ENCODE results near the gene FOXL1.
A peak's percentile ranks its signal among the peaks of the same experiment; 100 is the strongest.

FOXL1 gene

DNA sequence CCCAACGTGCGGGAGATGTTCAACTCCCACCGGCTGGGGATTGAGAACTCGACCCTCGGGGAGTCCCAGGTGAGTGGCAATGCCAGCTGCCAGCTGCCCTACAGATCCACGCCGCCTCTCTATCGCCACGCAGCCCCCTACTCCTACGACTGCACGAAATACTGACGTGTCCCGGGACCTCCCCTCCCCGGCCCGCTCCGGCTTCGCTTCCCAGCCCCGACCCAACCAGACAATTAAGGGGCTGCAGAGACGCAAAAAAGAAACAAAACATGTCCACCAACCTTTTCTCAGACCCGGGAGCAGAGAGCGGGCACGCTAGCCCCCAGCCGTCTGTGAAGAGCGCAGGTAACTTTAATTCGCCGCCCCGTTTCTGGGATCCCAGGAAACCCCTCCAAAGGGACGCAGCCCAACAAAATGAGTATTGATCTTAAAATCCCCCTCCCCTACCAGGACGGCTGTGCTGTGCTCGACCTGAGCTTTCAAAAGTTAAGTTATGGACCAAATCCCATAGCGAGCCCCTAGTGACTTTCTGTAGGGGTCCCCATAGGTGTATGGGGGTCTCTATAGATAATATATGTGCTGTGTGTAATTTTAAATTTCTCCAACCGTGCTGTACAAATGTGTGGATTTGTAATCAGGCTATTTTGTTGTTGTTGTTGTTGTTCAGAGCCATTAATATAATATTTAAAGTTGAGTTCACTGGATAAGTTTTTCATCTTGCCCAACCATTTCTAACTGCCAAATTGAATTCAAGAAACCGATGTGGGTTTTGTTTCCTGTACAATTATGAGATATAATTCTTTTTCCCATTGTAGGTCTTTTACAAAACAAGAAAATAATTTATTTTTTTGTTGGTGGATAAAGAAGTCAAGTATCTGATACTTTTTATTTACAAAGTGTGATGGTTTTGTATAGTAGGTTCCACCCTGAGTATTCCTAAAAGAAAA is 9.4 kb upstream of the FOXL1 start:
- no peak for DNase-seq

DNA sequence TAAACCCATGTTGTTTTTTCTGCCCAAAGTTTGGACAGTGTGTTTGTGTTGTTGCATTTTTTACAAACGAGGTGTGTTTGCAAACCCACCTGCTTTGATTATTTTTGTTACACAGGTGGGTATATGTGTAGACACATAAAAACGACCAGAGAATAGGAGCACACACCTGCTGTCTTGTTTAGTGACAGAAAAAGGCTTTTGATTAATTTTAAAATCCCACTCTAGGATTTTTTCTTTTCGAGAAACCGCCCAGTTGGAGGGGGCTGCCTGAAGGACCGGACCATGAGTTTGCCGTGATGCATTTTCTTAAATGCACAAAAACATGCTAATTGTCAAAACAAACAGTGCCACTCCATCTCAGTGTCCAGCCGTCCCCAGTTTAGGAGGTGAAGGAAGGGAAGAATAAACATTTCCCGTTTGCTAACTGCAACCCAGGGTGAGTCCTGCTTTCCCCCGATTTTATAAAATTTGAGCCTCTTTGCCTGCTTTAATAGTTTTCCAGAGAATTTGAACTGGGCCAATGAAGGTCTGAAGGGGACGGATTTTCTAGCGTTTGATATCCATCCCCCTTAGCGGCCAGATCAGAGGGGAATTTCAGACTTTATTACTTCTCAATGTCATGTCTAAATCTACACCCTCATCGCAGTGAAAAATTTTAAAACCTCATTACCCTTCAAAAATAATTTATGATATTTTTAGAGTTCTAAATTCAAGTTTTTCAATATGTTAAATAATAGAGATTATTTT is 8.5 kb upstream of the FOXL1 start:
- DNase-seq = no peak

DNA sequence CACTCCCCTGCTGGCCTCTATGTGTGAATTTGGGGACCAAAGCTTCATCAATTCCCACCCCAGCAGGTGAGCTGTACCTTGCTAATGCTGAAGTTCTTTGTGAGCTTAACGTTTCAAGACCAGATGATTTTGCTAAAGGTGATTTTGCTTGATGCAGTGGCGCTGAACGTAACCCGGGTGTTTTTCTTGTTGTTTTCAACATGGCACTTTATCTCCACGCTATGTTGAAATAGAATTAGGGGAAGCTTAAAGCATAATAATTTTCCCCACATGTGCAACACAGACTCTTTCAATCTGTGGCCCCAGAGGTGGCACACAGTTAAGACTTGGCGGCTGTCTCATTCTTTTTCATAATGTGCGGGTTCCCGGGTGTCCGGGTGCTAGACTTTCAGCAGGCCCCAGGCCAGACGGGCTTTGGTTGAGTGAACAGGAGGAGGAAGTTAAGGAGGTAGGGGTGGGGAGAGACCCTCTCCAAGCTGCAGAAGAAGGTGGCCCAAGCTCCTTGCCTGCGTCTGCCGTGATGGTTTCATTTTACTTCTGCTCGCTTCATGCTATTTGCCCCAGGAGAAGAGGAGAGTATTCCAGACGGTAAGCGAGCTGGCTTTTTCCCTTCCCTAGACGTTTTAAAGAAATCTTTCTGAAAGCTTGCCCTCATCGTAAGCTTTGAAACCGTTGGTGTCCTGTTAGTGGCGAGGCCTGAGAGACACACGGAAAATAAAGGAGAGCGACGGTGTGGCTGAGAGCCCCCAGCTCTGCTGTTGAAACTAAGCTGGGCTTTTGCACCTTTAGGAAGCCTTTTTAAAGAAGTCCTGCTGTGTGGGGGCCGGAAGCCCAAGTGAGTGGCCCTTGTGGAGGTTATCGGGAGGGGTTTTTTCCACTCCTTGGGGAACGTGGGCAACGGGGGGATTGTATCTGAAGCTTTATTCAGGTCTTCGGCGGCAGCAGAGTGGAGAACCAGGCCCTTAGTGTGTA is 7.5 kb upstream of the FOXL1 start:
- no peak for DNase-seq

DNA sequence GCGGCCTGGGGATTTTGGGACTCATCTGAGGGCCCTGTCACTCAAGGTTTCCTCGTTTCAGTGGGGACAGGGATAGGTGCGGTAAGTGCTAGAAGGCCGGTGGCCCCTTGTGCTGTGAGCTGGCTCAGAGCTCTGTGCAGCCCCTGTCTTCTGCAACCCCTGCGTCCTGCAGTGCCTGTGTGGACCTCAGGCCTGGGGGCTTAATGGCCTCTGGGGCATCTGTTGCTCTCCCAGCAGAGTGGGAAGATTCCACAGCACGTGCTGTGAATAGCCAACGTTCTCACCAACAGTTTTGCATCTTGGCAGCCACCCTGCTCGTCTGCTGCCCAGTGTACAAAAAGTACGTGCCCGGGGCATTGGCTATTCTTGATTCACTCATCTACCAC is 6.8 kb upstream of the FOXL1 start:
- no peak for DNase-seq

DNA sequence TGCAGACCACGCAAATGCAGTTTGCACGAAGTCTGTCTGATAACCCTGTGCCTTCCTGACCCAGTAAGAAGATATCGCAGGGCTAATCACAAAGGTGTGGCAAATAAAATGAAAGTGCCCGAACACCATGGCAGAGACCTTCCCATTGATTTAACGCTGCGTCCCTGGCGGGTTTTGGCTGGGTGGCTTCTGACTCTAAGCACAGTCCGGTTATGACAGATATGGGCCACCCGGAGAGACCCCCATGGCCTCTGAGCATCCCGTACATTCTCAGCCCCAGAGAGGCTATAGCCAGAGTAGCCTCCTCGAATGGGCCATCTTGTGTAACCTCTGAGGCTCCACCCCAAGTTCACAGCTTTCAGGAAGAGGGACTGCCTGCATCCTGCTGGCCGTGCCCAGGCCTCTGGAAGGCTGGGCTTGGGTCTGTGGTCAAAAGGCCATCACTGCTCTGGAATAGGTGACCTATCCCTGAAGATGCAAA is 6.3 kb upstream of the FOXL1 start:
- DNase-seq = no peak

DNA sequence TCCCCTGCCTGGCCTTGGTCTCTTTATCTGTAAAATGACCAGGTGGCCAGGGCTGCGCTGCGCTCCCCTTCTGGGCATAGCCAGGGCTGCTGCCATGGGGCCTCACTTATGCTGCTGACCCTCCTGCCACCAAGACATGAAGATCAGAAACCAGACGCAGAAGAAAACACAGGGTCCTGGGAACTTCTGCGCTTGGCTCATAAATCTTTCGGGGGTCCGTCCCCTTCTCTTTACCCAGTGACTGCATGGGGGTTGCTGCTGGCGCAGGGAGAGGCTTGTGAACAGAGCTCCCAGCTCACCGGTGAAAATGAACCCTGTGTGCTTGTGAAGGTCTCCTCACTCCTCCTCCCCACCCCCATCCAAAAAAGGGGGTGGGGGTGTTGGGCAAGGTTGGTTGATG is 5.7 kb upstream of the FOXL1 start:
- DNase-seq = no peak

DNA sequence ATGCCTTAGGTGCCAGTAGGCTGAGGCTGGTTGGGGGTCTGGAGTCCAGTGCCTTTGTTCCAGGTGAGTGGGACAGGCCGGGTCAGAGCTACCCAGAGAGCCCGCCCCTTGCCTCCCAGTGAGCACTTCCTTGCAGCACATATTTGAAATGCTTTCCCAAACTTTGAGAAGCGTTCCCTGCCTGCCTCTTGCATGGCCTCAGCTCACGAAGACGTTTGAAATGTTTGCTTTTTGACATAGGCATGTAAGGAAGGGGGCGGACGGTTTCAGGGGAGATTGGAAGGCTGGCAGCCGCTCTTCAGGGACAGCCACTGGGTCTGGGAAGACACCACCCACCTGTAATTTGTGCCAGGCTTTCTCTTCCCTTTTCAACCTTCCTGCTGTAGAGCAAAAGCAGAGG is 5.1 kb upstream of the FOXL1 start:
- DNase-seq = no peak

DNA sequence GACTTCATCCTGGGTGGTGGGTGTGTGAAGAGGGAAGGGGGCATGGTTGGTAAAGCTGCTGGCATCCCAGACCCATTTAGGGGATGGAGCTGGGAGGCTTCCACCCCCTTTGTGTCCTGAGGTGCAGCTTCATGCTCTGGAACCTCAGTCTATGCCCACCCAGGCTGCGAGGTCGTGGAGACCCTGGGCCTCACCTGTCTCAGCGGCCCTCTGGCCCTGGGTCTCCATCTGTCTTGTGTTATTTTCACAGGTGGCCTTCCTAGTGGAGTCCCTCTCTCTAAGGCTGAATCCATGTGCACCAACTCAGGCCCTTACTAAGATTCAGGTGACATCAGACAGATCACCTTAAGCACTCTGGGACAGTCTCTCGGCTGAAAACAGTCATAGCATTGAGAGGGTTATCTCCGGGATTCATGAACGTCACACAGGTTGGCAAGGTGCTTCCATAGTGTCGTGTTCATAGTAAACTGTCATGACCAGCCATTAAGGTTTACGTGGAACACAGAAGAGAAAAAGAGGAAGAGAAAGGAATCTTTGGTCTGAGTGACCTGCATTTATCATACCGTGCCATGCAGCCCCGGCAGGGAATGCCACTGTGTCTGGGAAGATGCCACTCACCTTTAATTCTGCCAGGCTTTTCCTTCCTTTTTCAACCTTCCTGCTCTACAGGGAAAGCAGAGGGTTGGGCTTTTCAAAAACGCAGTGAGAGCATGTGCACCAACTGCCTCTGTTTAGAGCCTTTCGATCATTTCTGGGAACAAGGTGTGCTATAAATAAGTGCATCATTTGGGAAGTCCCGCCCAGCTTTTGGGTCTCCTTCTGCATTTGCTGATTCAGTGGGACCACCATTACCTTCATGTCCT is 4.5 kb upstream of the FOXL1 start:
- no peak for DNase-seq

DNA sequence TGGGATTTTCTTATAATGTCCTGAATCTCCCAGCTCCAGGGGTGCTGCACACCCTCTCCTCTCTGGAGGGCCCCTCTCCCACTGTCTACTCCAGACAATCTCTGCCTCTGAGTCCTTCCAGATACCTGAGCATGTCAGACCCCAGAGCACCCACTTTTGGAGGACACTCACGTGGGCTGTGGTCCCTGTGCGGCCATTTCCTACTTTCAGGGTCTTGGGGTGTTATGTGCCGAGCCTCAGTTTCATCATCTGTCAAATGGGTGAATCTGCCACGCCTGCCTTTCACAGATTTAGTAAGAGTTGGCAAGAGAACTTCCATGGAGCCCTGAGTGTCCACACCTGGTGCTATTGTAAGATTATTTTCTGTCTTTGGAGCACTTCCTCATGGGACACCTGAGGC is 3.7 kb upstream of the FOXL1 start:
- no peak for DNase-seq

DNA sequence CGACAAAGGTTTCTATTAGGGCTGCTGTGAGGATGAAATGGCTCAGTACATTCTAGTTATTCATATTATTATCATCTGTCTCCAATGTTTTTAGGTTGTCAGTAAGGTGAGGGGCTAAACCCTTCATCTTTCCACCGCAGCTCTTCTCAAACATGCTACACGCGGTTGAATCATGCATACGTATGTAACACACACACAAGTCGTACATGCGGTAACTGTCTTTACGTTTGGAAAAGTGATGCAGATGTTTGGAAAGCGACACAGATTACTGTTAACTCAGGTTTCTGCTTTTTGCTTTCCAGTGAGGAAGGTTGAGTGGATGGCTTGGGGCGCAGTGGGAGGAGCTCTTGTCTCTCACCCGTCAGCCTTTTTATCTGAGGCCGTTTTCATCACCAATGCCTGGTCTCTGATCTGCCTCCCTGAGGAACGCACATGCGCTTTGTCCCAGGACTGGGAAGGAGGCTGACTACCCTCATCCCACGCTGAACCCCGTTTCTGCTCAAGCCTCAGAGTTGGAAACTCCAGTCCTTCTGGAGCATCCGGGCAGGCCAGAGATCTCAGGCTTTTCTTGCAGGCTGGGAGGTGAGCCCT is 3.2 kb upstream of the FOXL1 start:
- no peak for DNase-seq

DNA sequence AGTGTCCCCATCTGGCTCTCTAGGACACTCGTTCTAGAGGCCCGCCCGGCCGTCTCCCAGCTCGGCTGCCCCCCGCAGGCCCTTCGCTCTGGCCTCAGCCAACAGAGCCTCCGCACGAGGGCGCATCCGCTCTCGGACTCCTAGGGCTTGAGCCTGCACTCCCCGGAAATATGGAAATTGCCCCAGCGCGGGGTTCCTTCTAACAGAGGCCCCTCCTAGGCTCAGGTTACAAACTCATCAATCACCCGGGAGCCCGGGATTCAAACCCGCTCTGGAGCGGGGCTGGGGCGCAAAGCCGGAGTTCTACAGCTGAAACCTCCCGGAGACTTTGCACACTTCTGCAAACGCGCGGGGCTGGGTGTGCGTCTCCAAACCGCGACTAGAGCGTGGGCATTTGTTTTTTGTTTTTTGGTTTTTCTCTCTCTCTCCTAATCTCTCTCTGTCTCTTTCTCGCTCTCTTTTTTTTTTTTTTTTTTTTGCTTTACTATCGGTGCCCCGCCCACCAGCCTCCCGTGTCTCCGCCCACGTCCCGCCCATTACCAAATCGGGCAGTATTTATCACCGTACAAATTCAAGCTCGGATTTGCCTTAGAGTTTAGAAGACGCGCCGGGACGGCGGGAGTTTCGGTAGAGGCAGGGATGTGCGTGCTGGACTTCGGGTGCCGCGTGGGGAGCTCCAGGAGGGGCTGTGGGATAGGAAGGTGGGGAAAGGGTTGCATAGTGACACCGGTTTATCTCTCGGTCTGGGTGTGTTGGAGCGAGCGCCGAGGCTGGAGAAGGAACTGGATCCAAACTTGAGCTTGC is 2.4 kb upstream of the FOXL1 start:
- DNase-seq = peak; percentile 38 to 39

DNA sequence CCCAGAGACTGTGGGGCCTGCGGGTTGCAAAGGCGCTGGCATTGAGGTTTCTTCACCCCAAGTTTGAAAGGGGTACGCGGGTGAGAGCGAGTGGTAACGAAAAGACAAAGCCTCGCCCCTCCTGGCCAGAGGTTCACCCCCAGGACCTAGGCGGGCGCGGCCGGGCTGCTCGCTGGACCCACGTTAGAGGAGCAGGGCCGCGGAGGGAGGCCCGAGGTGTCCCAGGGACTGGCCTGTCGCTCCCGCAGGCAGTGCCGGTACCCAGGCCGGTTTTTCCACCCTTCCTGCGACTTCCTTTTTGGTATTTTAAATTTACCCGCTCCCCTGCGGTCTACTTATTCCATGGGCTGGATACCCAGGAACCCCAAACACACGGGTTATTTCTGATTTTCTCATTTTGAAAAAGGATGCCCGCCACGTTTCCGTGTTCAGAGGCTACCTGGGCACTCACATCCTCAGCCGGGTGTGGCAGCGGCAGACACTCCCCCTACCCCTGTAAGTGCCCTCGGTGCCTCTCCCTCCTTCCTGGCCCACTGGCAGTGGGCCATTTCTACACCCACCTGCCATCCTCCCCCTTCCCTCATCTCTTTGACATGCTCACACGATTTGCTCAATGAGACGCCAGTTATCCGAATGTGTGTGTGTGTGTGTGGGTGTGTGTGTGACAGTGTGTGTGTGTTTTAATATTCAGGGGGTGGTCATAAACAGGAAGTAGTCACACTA is 1.6 kb upstream of the FOXL1 start:
- DNase-seq = no peak

DNA sequence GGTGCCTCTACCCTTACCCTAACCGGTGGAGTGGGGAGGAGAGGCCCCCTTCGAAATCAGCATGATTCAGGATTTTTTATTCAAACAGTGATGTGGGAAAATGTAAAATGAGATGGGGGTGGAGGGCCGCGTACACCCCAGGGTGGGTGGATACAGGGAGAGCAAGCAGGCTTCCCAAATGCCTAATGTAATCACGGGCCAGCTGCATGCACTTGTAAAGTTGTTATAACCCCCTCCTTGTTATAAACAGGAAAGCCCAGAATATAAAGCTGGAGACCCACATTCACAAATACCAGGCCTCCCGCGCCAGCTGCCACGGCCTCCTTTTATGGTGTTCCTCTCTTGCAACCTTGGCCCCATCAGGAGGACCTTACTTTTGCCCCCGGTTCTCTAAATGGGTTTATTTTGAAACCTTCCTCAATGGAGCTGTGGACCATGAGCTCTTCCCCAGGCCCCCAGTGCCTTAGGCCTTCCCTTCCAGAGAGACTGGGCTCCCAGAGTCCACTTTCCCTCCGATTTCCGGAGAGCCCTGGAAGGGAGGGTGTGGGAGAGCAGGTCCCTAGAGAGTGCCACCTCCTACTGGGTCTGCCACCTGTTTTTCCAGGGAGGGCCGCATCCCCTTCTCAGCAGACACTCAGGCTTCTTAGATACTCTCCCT is 906 bp upstream of the FOXL1 start:
- no peak for DNase-seq

DNA sequence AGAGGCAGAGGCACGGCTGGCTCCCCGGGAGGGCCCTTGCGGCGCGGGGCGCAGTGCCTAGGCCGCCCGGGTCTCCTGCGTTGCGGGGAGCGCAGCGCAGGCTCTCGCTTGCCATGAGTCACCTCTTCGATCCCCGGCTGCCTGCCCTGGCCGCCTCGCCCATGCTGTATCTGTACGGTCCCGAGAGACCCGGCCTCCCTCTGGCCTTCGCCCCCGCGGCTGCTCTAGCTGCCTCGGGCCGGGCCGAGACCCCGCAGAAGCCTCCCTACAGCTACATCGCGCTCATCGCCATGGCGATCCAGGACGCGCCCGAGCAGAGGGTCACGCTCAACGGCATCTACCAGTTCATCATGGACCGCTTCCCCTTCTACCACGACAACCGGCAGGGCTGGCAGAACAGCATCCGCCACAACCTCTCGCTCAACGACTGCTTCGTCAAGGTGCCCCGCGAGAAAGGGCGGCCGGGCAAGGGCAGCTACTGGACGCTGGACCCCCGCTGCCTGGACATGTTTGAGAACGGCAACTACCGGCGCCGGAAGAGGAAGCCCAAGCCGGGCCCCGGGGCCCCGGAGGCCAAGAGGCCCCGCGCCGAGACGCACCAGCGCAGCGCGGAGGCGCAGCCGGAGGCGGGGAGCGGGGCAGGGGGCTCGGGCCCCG is 390 bp downstream of the FOXL1 start:
- DNase-seq = no peak

DNA sequence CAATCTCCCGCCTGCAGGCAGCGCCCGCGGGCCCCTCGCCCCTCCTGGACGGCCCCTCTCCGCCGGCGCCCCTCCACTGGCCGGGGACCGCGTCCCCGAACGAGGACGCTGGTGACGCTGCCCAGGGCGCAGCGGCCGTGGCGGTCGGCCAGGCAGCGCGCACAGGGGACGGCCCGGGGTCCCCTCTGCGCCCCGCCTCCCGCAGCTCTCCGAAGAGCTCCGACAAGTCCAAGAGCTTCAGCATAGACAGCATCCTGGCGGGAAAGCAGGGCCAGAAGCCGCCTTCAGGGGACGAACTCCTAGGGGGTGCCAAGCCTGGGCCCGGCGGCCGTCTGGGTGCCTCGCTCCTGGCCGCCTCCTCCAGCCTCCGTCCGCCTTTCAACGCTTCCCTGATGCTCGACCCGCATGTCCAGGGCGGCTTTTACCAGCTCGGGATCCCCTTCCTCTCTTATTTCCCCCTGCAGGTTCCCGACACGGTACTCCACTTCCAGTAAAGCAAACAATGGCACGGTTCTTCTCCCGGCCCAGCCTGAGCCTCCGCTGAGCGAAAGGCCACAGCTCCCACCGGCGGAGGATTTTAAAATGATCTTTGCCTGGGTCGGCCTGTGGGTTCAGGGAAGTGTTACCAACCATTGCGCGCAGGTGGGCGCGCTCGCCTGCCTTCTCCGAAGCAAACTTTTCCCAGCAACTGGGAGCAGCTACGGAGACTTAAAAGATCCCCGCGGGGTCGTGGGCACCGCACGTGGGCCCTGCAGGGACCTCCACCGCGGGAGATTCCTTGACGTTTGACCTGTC is 1.1 kb downstream of the FOXL1 start:
- no peak for DNase-seq

DNA sequence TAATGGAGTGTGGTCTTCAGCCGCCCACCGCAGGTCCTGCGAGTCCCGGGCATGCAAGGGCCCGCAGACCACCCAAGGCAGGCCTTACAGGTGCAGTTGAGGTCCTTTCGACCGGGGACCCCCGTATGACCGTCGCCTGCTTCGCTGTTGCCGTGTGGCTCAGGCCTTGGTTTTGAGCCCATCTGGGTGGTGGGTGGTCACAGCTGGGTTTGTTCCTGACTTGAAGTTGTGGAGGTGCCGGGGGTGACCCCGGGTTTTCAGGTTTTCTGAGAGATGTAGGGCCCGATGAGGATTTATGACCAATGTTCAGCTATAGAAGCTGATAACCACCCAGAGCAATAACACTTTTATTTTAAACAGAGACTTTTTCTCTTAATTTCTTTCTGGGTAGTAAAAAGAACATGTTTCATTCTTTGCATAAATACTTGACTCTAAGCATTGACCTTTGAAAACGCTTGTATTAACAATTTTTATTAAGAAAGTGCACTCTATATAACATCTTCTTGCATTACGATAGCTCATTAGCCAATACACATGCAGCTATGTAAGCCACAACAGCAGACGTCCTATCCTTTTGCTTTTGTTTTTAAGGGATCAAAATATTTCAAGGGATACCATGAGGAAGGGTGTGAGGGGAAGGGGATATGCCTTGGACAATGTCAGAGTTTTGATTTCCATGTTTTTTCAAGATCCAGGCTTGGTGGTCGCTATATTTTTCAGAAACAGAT is 1.9 kb downstream of the FOXL1 start:
- no peak for DNase-seq

DNA sequence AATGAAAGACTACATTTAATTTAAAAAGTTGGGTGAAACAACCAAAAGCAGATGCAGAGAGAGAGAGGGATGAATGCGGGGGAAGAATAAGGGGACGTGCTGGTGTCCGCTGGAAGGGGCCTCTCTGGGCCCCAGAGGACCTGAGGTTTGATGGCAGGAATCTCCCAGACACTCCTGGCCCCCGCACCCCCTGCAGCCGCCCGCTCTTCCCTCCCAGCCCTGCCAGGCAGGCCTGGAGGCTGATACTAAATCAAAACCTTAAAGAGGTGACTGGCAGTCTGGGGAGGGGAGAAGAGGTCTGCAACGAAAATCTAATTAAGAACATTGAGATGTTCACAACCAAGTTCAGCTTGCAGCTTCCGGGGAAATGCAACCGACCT is 2.4 kb downstream of the FOXL1 start:
- no peak for DNase-seq
